ENCODE measurements around the gene SMIM35.

Gene SMIM35

DNA sequence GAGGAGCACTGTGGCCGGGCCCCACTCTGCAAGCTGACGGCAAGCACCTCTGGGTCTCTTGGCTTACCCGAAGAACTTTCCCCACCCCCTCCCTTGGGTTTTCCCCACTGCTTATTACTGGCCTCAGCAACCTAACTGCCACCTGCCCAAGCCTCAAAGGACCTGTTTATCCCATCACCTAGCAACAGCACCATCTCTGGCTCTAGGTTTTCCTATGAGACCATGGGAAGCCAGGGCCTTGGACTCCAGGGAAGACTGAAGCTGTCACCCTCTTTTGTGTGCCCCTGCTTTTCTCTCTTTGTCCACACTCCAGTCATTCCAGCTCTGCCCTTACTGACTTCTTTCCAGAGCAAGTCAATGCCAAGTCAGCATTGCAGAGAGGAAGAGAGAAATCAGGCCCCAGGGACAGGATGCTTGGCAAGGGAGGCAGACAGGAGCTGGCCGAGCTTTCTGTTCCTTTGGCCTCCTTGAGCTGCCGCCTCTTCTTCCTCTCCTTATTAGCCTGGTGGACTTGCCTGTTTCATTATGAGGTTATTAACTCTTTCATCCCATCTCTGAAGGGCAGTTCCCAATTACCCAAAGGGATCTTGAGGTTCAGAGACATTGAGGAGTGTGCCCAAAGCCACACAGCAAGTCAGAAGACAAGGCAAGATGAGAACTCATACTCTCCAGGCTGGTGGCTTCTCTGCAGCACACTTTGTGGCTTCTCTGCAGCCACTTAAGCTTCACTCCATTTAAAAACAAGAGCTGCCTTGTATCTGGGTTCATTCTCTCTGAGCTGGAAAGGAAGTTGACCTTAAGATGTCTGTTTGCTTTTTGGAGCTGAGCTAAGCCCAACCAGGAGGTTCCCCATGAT lies at the start of gene SMIM35:
Gene SMIM35 (minus strand): TSS at position 51 of the 856 bp plus-strand sequence. CDS start 206 bp downstream, outside the sequence.
- H3K36me3 ChIP-seq, result no peaks in the 10 kb centered on the region
- no peak within 1 kb of the TSS for H3K27ac ChIP-seq
- DNase-seq, result no peak
- peaks cover 15% of the 10 kb centered on the region for H3K9me3 ChIP-seq (ENCODE audit: severe bottlenecking)
- TF ChIP-seq, protein P1, sequence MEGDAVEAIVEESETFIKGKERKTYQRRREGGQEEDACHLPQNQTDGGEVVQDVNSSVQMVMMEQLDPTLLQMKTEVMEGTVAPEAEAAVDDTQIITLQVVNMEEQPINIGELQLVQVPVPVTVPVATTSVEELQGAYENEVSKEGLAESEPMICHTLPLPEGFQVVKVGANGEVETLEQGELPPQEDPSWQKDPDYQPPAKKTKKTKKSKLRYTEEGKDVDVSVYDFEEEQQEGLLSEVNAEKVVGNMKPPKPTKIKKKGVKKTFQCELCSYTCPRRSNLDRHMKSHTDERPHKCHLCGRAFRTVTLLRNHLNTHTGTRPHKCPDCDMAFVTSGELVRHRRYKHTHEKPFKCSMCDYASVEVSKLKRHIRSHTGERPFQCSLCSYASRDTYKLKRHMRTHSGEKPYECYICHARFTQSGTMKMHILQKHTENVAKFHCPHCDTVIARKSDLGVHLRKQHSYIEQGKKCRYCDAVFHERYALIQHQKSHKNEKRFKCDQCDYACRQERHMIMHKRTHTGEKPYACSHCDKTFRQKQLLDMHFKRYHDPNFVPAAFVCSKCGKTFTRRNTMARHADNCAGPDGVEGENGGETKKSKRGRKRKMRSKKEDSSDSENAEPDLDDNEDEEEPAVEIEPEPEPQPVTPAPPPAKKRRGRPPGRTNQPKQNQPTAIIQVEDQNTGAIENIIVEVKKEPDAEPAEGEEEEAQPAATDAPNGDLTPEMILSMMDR (IDR thresholded peaks at IDR 0.05; ENCODE audit: low read depth, low read length), result no peak
- H3K4me3 ChIP-seq (ENCODE audit: low read depth, low read length), result no peak within 1 kb of the TSS
- H3K27me3 ChIP-seq (ENCODE audit: insufficient read depth, low read depth, severe bottlenecking), result no peaks in the 10 kb centered on the region

DNA sequence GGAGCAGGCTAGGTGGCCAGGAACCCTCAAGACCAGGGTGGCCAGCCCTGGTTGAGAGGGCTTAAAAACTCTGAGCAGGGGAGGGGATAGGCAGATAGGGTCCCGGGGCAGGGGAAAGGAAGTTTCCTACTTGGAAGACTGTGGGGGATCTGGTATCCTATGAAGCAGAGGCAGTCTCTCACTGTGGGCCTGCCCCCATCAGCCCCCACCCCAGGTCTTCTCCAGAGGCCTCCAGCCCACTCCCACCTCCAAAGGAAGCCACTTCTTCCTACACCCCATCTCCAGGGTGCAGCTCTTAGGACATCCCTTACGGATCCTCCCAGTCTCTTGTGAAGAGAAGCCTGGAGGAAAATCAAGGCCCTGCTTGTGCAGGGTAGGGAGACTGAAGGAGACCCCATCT lies 49.6 kb upstream of the SMIM35 start:
- Histone ChIP-seq H3K9me3 (ENCODE audit: severe bottlenecking) (no peaks in the 10 kb centered on the region), H3K27ac (no peak overlapping the region), H3K36me3 (no peaks in the 10 kb centered on the region), H3K27me3 (ENCODE audit: insufficient read depth, low read depth, severe bottlenecking) (no peaks in the 10 kb centered on the region), H3K4me3 (ENCODE audit: low read depth, low read length) (no peak overlapping the region)
- DNase-seq, result no peak
- TF ChIP-seq, protein P1 (IDR thresholded peaks at IDR 0.05; ENCODE audit: low read depth, low read length), result no peak

DNA sequence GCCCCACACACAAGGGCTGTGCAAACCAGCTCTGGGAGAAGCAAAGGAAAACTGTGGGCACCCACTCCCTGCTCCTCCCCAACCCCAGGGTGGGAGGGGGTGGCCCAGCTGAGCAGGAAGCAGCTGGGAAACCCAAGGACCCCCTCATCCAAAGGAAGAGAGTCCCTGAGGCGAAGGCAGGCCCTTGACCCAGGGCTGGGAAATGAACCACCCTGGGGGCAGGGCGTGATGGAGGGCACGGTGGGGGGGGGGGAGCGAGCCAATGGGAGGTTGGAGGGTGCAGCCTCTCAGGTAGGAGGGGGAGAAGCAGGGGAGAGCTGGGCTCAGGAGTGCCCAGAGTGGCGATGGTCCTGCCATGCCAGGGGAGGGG lies 49.0 kb upstream of the SMIM35 start:
- no peak for DNase-seq
- Histone ChIP-seq H3K27me3 (ENCODE audit: insufficient read depth, low read depth, severe bottlenecking) (no peaks in the 10 kb centered on the region), H3K4me3 (ENCODE audit: low read depth, low read length) (no peak overlapping the region), H3K9me3 (ENCODE audit: severe bottlenecking) (no peaks in the 10 kb centered on the region), H3K27ac (no peak overlapping the region), H3K36me3 (no peaks in the 10 kb centered on the region)
- TF ChIP-seq, protein P1 (IDR thresholded peaks at IDR 0.05; ENCODE audit: low read depth, low read length), result no peak

DNA sequence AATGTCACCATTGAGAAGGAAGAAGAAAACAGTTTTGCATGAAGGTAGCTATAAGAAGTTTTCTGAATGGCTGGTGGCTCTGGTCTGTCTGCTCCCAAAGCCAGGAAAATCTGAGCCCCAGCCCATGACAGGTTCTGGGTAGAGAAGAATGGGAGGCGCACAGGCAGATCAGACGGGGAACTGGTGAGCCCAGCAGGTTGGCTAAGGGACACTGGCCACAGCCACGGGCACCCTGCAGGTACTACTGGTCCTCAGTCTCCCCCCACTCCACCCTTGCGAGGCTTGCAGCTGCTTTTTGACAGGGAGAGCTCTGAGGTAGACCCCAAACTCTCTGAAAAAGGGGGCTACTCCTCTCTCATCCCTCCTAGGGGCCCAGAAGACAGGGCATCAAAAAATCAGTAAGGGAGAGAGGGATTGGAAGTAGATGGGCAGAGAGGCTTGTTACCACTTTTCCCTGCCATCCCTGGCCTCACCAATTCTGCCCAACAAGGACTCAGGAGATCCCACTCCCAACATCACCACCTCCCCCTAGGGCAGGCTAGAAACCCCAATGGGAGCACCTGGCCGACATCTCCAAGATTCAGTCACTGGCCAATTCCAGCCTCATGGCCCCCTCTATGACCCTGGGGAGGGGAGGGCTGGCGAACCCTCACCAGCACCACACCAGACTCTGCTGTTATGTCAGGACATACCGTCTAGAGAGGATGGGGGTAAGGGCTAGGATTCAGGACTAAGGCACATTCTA lies 48.5 kb upstream of the SMIM35 start:
- H3K27me3 ChIP-seq (ENCODE audit: insufficient read depth, low read depth, severe bottlenecking), result no peaks in the 10 kb centered on the region
- H3K36me3 ChIP-seq, result no peaks in the 10 kb centered on the region
- TF ChIP-seq, protein P1 (IDR thresholded peaks at IDR 0.05; ENCODE audit: low read depth, low read length), result no peak
- no peak overlapping the region for H3K27ac ChIP-seq
- H3K4me3 ChIP-seq (ENCODE audit: low read depth, low read length), result no peak overlapping the region
- H3K9me3 ChIP-seq (ENCODE audit: severe bottlenecking), result no peaks in the 10 kb centered on the region
- no peak for DNase-seq

DNA sequence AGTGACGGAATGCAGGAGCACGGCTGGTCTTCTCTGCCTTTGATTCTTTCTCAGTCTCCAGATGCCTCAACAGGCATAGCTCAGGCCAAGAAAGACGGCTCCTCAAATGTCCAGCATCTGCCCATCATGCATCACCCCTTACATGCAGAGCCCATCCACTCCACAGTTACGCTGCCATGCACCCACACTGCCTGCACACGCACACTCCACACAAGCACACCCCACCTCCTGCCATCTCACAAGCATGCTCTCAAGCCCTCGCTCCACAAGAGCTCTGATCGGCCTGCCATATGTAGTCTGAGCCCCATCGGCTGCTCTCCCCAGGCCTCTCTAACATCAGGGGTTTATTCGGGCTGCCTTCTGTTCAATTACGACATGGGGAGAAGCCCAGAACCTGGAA lies 47.1 kb upstream of the SMIM35 start:
- Histone ChIP-seq H3K27me3 (ENCODE audit: insufficient read depth, low read depth, severe bottlenecking) (no peaks in the 10 kb centered on the region), H3K4me3 (ENCODE audit: low read depth, low read length) (no peak overlapping the region)
- TF ChIP-seq, protein P1 (IDR thresholded peaks at IDR 0.05; ENCODE audit: low read depth, low read length), result no peak

More for the DNA sequence above, 47.1 kb upstream of the SMIM35 start:
- no peaks in the 10 kb centered on the region for H3K9me3 ChIP-seq (ENCODE audit: severe bottlenecking)
- H3K36me3 ChIP-seq, result no peaks in the 10 kb centered on the region
- no peak overlapping the region for H3K27ac ChIP-seq
- DNase-seq, result no peak

All from WERI-Rb-1 (cell line).